HuH-7 (cell line): ENCODE measurements around the gene TLCD1.
"Not testable (repeated sequence)": the region's sequence is repeated elsewhere in the genome, so short reads cannot be mapped to it uniquely, and the experiment has no call there.

Source experiments
- DNase-seq: peaks from one replicate; pipeline ENCODE4 v3.0.0; 2011; ENCODE audit warnings: low spot score

Gene TLCD1

GRCh38 chr17:28728364-28729200 is 2.5 kb upstream of the TLCD1 start, which contains the start of gene NEK8:
NEK8 (plus strand) TSS chr17:28728788; CDS start chr17:28728814, 26 bp downstream.
- peak; percentile 95 for DNase-seq

GRCh38 chr17:28726627-28727491 is 826 bp upstream of the TLCD1 start:
- peak; percentile 88 for DNase-seq

GRCh38 chr17:28725660-28726225 is 290 bp downstream of the TLCD1 start:
- no peak for DNase-seq

GRCh38 chr17:28725166-28725659 is 820 bp downstream of the TLCD1 start:
- no peak for DNase-seq

GRCh38 chr17:28724500-28725165 is 1.4 kb downstream of the TLCD1 start:
- no peak for DNase-seq

GRCh38 chr17:28723836-28724499 is 2.1 kb downstream of the TLCD1 start:
- DNase-seq = not testable (repeated sequence)

GRCh38 chr17:28723159-28723835 is 2.7 kb downstream of the TLCD1 start:
- DNase-seq = no peak

- no peak for DNase-seq
Measured at GRCh38 chr17:28722417-28723158, 3.4 kb downstream of the TLCD1 start.

GRCh38 chr17:28720997-28721329 is 5.1 kb downstream of the TLCD1 start:
- DNase-seq = not testable (repeated sequence)

- DNase-seq = no peak
Measured at GRCh38 chr17:28720247-28720996, 5.6 kb downstream of the TLCD1 start.

GRCh38 chr17:28719021-28719433 is 7.0 kb downstream of the TLCD1 start:
- no peak for DNase-seq

- no peak for DNase-seq
Measured at GRCh38 chr17:28718333-28719020, 7.6 kb downstream of the TLCD1 start.

- DNase-seq = peak; percentile 81
Measured at GRCh38 chr17:28717578-28718332, 8.3 kb downstream of the TLCD1 start, which contains the start of gene RAB34. RAB34 (minus strand) TSS chr17:28717868; CDS start chr17:28717266, 602 bp downstream.

GRCh38 chr17:28716740-28717577 is 9.1 kb downstream of the TLCD1 start:
- DNase-seq = peak; percentile 28

GRCh38 chr17:28715217-28715616 is 10.8 kb downstream of the TLCD1 start:
- DNase-seq = no peak

GRCh38 chr17:28714281-28714680 is 11.8 kb downstream of the TLCD1 start:
- DNase-seq = no peak
